Esophagus squamous epithelium (tissue), 5 donors: ENCODE measurements around the gene VSIG10L. TPM values are rescaled to one million over a fixed set of nuclear protein-coding genes. Genes with fewer than 3 reads are reported as not detected.

Experiments
- DNase-seq: peaks from one replicate; lab custom pipeline; 2025; lab: John Stamatoyannopoulos, UW
- H3K27ac ChIP-seq, 4 donors: fragments of 200-600 bp; sonication (generic); one replicate each; pipeline ENCODE4 v1.5.1; 2016 to 2019; ENCODE audit warnings: mild to moderate bottlenecking in 1 of 4
- H3K27me3 ChIP-seq, 4 donors: fragments of 200-600 bp; sonication (generic); 1 replicate in 3 of 4; 2 replicates in 1 of 4; pipeline versions ENCODE4 v1.5.1 to v1.6.0; 2017 to 2021; ENCODE audit warnings: antibody characterized with exemption in 1 of 4
- H3K36me3 ChIP-seq, 3 donors: fragments of 200-600 bp; sonication (generic); one replicate each; pipeline ENCODE4 v1.5.1; 2016 to 2019
- H3K4me1 ChIP-seq, 3 donors: fragments of 200-600 bp; sonication (generic); one replicate each; pipeline ENCODE4 v1.5.1; 2017 to 2019
- H3K4me3 ChIP-seq, 4 donors: fragments of 200-600 bp; sonication (generic); 1 replicate in 3 of 4; 2 replicates in 1 of 4; pipeline ENCODE4 v1.5.1; 2016 to 2019; ENCODE audit warnings: mild to moderate bottlenecking in 2 of 4, moderate library complexity in 1 of 4
- H3K9me3 ChIP-seq, 3 donors: fragments of 200-600 bp; sonication (generic); one replicate each; pipeline ENCODE4 v1.5.1; 2016 to 2019
- POLR2A ChIP-seq, 4 donors: fragments of 450-650 bp; IDR thresholded peaks; one replicate each; pipeline ENCODE4 v1.6.1; 2017; ENCODE audit warnings: antibody characterized with exemption in 4 of 4, mild to moderate bottlenecking in 4 of 4, moderate library complexity in 3 of 4
- WGBS, 2 donors: methylation state at CpG; one replicate each; pipeline ENCODE4 v1.1.5; 2018; 5-methylcytosine and 5-hydroxymethylcytosine counted together
- intact Hi-C: fragments of 100-400 bp; cut with DNase I; formaldehyde crosslinking; loops from one replicate; pipeline ENCODE4 v1.15.0; 2022
- total RNA-seq, 4 donors: library from RNA; depleted of rRNA; stranded (reverse); fragments of >200 nt; gene quantifications; one replicate each; pipeline ENCODE4 v1.1.0, GENCODE V29; 2016
- TF ChIP-seq, protein P1 (sequence below), 6 experiments: fragments of 450-650 bp in 4 of 6; fragments of 200-600 bp in 2 of 6; sonication (generic) in 2 of 6; IDR thresholded peaks; one replicate each; pipeline ENCODE4 v1.5.1; 2016 to 2019; ENCODE audit warnings: antibody characterized with exemption in 6 of 6, mild to moderate bottlenecking in 4 of 6, moderate library complexity in 4 of 6
- donor health status: DM: yes; HTN: yes; CAD: no.

Gene VSIG10L
- total RNA-seq, 4 donors from 2014 or later, result 36.4 to 201 (median 50.6) TPM

DNA sequence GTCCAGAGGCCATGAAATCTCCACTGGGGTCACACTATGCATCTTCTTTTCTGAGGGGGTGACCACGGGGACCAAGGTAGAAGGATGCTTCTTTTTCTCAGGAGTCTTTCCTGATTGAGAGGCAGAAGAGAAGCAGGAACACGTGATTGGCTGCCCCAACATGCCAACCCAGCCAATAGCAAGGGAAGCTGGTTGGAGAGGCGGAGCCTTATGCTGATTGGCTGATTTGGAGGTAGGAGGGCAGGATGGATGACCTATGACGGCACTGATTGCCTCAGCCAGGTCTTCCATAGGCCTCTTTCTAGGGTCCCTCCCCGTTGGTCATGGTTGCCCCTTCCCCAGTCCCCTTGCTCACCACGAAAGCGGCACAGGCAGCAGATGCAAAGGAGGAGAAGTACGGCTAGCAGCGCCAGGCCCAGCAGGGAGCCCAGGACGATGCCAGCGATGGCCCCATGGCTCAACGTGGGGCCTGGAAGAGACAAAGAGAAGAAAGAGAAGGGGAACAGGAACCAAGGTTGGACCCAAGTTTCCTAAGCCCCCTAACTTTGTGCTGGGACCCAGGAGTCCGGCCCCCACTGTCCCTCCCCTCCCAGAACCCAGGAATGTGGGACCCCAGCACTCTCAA is 8.0 kb downstream of the VSIG10L start:
- H3K4me1 ChIP-seq, result peaks cover 0 to 13% (median 2%) of the 10 kb centered on the region in 3 donors
- H3K27me3 ChIP-seq, result peaks cover 0 to 24% (median 3%) of the 10 kb centered on the region in 4 donors
- H3K4me3 ChIP-seq, result no peak overlapping the region
- no peaks in the 10 kb centered on the region for H3K9me3 ChIP-seq
- intact Hi-C loops, result loop anchor here (10.0 kb wide), 2 partner anchors 71 to 101 kb away; no protein-coding TSS in a partner anchor
- DNase-seq, result no peak
- peaks cover 0 to 82% (median 0%) of the 10 kb centered on the region in 3 donors for H3K36me3 ChIP-seq
- TF ChIP-seq, protein P1, sequence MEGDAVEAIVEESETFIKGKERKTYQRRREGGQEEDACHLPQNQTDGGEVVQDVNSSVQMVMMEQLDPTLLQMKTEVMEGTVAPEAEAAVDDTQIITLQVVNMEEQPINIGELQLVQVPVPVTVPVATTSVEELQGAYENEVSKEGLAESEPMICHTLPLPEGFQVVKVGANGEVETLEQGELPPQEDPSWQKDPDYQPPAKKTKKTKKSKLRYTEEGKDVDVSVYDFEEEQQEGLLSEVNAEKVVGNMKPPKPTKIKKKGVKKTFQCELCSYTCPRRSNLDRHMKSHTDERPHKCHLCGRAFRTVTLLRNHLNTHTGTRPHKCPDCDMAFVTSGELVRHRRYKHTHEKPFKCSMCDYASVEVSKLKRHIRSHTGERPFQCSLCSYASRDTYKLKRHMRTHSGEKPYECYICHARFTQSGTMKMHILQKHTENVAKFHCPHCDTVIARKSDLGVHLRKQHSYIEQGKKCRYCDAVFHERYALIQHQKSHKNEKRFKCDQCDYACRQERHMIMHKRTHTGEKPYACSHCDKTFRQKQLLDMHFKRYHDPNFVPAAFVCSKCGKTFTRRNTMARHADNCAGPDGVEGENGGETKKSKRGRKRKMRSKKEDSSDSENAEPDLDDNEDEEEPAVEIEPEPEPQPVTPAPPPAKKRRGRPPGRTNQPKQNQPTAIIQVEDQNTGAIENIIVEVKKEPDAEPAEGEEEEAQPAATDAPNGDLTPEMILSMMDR (IDR thresholded peaks at IDR 0.05), result no peak
- TF ChIP-seq POLR2A (IDR thresholded peaks at IDR 0.05), result no peak
- WGBS, 2 donors, result 60 to 90% methylated on average over 3 to 9 of the region's 13 CpGs
- no peak overlapping the region for H3K27ac ChIP-seq

DNA sequence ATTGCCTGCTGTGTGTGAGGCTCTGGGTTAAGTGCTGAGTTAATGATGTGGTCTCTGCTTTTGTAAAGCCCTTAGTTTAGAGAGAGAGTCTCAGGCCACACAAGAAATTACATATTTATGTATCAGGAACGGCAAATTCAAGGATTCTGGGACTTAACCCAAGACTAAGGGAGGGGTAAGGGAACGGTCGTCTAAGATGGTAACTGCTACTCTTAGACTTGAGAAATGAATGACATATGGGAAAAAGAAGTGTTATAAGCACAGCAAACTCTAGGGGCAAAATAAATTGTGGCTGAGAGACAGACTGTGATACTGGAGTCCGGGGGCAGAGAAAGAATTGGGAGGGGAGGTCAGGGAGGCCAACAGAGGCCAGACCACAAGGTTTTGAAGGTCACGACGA is 10.2 kb downstream of the VSIG10L start:
- WGBS, 2 donors, result 81 to 93% methylated on average over 6 of the region's 6 CpGs
- DNase-seq, result no peak
- H3K4me1 ChIP-seq, result peaks cover 5 to 16% (median 9%) of the 10 kb centered on the region in 3 donors
- TF ChIP-seq, protein P1 (IDR thresholded peaks at IDR 0.05), result no peak
- TF ChIP-seq POLR2A (IDR thresholded peaks at IDR 0.05), result no peak
- H3K36me3 ChIP-seq, result peaks cover 0 to 68% (median 0%) of the 10 kb centered on the region in 3 donors
- H3K27me3 ChIP-seq, result peaks cover 5 to 46% (median 15%) of the 10 kb centered on the region in 4 donors
- H3K9me3 ChIP-seq, result no peaks in the 10 kb centered on the region
- no peak overlapping the region for H3K4me3 ChIP-seq
- intact Hi-C loops, result loop anchor here (10.0 kb wide), 2 partner anchors 73 to 103 kb away; no protein-coding TSS in a partner anchor
- H3K27ac ChIP-seq, result no peak overlapping the region

DNA sequence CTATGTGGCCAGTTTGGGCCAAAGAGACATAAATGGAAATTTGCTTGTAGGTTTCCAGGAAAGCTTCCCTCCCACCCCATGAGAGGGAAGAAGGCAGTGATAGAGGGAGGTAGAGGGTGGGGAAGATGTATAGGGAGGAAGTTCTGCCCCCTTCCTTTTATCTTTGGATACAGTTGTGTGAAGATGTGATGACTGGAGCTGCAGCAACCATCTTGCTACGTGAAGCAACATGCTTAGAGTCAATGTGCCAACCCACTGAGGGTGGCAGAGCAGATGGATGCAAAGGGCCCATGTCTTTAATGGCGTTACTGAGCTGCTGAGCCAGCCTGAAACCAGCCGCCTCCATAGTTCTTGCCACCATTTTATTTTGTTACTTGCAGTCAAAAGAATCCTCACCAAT is 10.7 kb downstream of the VSIG10L start:
- no peak for DNase-seq
- peaks cover 0 to 63% (median 0%) of the 10 kb centered on the region in 3 donors for H3K36me3 ChIP-seq
- H3K27me3 ChIP-seq, result peaks cover 5 to 52% (median 15%) of the 10 kb centered on the region in 4 donors
- no peaks in the 10 kb centered on the region for H3K9me3 ChIP-seq
- H3K4me1 ChIP-seq, result peaks cover 5 to 18% (median 9%) of the 10 kb centered on the region in 3 donors
- H3K27ac ChIP-seq, result no peak overlapping the region
- intact Hi-C loops, result loop anchor here (10.0 kb wide), 2 partner anchors 74 to 104 kb away; no protein-coding TSS in a partner anchor
- no peak for TF ChIP-seq POLR2A (IDR thresholded peaks at IDR 0.05)
- TF ChIP-seq, protein P1 (IDR thresholded peaks at IDR 0.05), result no peak
- no peak overlapping the region for H3K4me3 ChIP-seq
- WGBS, 2 donors, result 58 to 78% methylated on average over 2 to 3 of the region's 3 CpGs

DNA sequence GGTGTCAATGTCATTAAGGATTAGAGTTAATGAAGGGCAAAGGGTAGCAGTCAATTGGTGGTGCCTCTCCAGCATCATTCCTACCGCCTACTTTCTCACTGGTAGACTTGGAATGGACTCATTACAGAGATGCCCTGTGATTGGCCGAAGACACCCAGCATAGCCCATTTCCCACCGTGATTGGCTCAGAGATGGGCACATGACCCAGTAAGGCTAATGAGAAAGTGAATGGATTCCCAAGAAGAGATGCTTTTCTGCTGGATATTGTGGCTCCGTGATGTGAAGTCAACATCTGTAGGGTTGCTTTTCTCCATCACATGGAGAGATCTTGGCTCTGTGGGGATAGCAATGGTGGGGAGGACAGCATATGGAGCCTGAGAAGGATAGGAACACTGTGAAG is 11.6 kb downstream of the VSIG10L start:
- H3K27me3 ChIP-seq, result peaks cover 5 to 60% (median 15%) of the 10 kb centered on the region in 4 donors
- WGBS, 2 donors, result 88 to 92% methylated on average over 4 of the region's 4 CpGs
- no peaks in the 10 kb centered on the region for H3K9me3 ChIP-seq
- no peak overlapping the region for H3K27ac ChIP-seq
- no peak for TF ChIP-seq POLR2A (IDR thresholded peaks at IDR 0.05)
- TF ChIP-seq, protein P1 (IDR thresholded peaks at IDR 0.05), result no peak
- intact Hi-C loops, result loop anchor here (10.0 kb wide), 2 partner anchors 74 to 104 kb away; no protein-coding TSS in a partner anchor
- no peak for DNase-seq
- H3K36me3 ChIP-seq, result peaks cover 0 to 55% (median 0%) of the 10 kb centered on the region in 3 donors
- no peak overlapping the region for H3K4me3 ChIP-seq
- peaks cover 5 to 18% (median 9%) of the 10 kb centered on the region in 3 donors for H3K4me1 ChIP-seq

DNA sequence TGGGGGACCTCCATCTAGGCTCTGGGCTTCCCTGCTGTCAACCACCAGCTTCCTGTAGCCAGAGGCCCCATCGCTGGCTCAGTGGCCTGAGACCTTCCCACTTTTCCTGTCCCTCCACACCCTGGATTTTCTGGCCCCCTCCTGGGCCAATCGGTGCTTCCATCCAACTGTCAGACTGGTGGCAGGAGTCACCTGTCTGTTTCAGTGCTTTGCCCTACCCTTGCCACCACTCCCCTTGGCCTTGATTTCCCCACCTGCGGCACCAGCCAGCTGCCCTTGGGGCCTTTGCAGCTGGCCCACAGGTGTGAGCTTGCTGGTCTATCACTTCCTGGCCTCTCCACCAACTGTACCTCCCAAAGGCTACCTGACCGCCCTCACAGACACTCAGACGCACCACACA is 12.5 kb downstream of the VSIG10L start:
- no peak for DNase-seq
- Histone ChIP-seq H3K27ac (no peak overlapping the region), H3K4me1 (peaks cover 5 to 18% (median 9%) of the 10 kb centered on the region in 3 donors), H3K4me3 (no peak overlapping the region), H3K27me3 (peaks cover 5 to 66% (median 15%) of the 10 kb centered on the region in 4 donors), H3K36me3 (peaks cover 0 to 46% (median 0%) of the 10 kb centered on the region in 3 donors), H3K9me3 (no peaks in the 10 kb centered on the region)
- TF ChIP-seq POLR2A (IDR thresholded peaks at IDR 0.05), result no peak
- TF ChIP-seq, protein P1 (IDR thresholded peaks at IDR 0.05), result no peak
- intact Hi-C loops, result no loop called here
- WGBS, 2 donors, result 74 to 78% methylated on average over 3 to 4 of the region's 5 CpGs
